Activated T-cell treated with anti-CD3 and anti-CD28 coated beads, Interleukin-2, amount 50 U/mL, for 48 hours (primary cell): Measurements from ENCODE around the gene FNBP1L.

Source experiments
- DNase-seq, 2 experiments: peaks; one replicate each; pipeline ENCODE4 v3.0.0-alpha.2; 2020

Gene FNBP1L

DNA sequence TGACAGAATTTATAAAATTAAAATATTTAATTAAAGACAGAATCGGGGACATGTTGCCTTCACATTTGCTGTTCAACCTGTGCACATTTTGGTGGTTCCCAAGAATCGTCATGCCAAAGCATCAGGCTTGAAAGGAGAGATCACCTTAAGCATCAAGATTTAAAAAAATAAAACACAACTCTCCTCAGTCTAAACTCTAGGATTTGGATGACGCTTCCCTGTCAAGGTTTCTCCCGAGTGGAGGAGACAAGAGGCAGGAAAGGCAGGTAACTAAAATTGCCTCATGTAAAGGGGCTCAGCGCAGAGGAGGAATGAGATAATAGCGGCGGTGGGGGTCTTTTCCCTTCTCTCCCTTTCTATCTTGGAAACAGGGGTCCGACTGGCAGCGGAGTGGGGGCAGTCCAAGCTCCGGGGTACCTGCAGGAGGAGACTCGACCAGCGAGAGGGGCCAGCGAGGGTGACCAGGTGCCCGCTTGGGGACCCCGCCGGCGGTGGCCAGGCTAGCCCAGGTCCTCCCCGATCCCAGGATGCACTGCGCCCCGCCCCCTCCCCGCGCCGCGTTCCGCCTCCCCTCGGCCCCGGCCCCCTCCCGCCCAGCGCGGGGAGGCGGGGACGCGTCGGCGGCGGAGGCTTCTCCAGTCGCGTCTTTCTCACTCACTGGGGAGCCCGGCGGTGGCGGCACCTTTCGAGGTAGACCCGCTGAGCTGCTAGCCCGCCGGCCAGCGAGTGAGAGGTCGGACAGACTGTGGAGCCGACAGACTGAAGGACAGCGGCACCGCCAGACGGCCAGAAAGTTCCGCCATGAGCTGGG is at the start of gene FNBP1L:
TSS of gene FNBP1L (plus strand) at position 638 of the 811 bp plus-strand sequence. CDS start at position 802, 164 bp downstream.
- peak; percentile 72 to 75 for DNase-seq

DNA sequence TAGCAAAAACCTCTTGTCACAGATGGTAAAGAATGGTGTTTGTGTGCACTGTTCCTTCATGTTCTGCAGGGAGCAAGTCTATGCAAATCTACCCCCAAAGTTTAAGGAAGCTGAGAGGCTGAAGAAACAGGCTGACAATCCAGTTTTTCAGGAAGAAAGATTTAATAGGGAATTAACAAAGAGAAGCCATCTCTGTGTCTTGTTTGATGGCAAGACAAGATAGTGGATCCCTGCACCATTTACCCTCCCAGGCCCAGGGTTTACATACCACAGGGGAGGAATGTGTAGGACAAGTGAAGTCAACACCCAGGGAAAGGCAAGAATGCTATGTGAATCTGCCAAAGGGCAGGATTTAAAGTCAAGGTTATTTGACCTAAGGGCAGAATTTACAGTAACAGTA is 48.1 kb upstream of the FNBP1L start:
- no peak for DNase-seq

DNA sequence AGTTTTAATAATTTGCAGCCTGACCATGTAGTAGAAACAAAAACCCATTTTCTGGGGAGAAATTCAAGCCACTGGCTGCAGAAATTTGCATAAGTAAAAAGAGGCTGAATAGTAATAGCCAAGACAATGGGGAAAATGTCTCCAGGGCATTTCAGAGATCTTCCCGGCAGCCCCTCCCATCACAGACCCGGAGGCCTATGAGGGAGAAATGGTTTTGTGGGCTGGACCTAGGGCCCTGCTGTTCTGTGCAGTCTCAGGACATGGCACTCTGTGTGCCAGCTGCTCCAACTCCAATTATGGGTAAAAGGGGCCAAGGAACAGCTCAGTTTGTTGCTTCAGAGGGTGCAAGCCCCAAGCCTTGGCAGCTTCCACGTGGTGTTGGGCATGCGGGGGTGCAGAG is 39.7 kb upstream of the FNBP1L start:
- DNase-seq: no peak

DNA sequence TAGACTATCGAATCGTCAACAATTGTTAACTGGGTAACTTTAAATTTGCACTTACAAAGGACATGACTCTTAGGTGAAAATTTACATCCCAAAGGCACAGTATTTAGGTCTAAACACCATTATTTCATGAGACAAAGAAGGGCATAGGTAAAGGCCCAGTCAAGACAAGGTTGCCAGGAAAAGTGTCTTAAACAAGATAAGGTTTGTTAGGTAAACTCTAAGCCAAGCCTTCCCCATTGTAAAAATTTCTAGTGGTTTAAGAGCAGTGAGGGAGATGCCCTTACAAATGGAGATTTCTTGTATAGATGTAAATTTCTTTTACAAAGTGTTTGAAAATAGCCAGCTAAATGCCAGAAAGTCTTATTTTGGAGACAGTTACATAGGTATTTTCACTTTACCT is 36.9 kb upstream of the FNBP1L start:
- DNase-seq: no peak

DNA sequence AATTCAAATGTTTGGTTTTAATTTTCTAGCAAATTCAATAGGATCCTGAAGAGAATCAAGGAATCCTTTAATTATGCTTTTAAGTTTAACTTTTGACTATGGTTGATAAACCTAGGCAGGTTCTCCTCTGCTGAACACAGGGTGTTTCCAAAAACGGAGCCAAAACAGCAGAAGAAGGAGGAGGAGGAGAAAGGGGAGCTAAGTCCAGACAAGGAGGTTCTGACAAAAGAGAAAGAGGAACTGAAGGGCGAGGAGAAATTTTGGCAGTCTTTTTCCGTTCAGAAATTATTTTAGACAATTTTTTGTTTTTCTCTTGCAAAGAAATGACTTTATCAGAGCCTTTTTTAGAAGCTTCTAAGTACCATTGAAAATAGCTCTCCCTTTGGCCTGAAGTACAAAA is 33.2 kb upstream of the FNBP1L start:
- no peak for DNase-seq

DNA sequence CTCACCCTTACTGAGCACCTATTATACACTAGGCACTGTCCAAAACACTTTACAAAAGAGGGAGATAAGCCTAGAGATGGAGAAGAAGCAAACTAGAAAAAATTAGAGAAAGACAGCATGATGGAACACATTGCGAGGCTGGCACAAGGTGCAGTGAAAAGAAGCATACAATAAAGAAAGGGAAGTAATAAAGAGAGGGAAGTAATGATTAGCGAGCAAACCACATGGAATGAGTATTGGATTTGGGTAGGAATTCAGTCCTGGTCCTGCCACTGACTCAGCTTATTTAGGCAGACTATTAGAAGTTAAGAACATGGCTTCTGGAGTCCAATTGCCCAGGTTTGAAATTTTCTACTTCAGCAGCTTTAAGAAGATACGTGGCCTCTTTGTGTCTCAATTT is 32.6 kb upstream of the FNBP1L start:
- no peak for DNase-seq

DNA sequence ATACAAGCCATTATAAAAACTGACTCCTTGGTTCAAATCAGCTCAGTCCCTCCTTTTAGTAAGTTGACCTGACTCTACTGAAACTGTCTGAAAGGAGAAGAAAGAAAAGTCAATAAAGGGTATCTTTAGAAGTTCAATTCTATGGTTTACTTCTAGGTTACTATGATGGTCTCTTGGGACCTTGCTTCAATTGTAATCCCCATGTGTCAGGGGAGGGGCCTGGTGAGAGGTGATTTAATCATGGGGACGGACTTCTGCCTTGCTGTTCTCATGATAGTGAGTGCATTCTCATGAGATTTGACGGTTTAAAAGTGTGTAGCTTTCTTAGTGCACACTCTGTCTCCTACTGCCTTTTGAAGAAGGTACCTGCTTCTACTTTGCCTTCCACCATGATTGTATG is 31.7 kb upstream of the FNBP1L start:
- DNase-seq: no peak

DNA sequence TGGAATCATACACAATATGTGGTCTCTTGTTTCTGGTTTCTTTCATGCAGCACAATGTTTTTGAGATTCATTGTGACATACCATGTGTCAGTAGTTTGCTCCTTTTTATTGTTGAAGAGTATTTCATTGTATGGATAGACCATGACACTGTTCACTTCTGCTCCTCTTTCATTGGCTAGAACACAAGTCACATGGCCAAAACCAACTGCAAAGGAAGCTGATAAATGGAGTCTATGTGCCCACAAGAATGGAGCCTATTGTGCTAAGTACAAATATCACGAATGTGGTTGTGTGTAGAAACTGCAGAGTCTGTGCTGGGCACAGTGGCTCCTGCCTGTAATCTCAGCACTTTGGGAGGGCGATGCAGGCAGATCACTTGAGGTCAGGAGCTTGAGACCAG is 28.6 kb upstream of the FNBP1L start:
- DNase-seq: no peak

DNA sequence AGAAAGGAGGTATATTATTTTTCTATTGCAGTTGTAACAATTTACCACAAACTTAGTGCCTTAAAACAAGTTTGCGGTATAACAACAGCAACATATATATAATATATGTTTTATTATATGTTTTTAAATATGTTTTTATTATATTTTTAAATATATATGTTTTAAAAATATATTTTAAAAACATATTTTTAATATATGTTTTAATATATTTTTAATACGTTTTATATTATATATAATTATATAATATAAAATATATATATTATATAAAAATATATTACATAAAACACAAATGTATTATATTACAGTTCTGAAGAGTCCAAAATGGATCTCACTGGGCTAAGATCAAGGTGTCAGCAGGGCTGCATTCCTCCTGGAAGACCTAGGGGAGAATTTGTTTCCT is 27.5 kb upstream of the FNBP1L start:
- DNase-seq: no peak

DNA sequence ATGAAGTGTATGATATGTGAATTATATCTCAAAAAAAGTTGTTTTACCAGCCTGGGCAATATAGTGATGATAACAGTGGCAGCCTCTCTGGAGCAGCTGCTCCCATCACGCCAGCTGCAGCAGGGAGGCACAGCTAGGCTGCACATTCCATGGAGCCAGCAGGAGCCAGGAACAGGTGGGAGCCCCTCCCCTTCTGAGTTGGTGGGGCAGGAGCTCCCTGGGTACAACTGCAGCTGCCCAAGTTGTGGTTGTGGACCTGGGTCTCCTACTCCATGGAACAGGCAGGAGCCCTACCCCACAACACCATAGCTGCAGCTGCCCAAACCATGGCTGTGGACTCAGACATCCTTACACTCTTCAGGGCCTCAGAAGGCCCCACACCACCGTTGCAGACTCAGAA is 21.7 kb upstream of the FNBP1L start:
- no peak for DNase-seq

DNA sequence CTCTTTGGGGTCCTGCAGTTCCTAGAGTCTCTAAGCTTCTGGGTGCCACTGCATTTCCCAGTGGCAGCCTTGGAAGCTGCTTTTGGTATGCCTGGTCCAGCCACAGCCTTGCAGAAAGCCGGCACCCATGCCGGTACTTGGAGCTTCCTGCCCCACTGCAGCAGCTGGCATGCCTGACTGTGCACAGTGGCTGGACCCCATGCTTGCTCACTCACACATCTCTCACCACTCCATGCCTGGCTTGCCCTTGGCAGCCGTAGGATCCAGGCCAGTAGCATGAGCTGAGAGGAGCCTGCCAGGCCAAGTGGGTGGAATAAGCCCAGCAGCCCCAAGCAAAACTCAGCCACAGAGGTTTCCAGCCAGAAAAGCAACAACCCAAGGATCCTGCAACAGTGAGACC is 20.3 kb upstream of the FNBP1L start:
- DNase-seq: no peak

DNA sequence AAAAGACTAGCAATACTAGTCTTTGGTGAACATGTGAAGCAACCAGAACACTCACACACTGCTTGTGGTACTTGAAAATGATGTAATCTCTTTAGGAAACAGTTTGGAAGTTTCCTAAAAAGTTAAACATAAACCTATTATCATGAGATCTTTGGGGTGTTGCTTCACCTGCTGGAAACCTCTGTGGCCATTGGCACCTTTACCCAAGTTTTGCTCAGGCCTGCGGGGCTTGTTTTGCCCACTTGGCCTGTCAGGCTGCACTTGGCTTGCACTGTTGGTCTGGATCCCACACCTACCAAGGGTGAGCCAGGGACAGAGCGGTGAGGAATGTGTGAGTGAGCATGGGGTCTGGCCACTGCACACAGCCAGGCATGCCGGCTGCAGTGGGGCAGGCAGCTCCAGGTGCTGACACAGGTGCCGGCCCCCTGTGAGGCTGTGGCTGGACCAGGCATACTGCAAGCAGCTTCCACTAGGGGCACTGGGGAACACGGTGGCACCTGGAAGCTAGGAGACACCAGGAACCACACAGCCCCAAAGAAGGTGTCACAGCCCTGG is 14.4 kb upstream of the FNBP1L start:
- DNase-seq: no peak

DNA sequence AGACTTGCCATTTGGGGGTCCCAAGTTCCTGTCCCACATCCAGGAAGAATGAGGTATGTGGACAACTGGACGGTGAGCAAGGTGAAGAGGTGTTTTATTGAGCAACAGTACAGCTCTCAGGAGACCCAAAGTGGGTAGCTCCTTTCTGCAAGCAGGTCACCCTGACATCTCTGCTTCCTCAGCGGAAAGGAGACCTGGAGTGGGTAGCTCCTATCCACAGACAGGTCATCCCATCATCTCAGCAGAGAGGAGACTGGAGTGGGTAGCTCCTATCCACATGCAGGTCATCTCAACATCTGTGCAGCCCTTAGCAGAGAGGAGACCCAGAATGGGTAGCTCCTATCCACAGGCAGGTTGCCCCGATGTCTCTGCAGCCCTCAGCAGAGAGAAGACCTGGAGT is 13.8 kb upstream of the FNBP1L start:
- DNase-seq: no peak

DNA sequence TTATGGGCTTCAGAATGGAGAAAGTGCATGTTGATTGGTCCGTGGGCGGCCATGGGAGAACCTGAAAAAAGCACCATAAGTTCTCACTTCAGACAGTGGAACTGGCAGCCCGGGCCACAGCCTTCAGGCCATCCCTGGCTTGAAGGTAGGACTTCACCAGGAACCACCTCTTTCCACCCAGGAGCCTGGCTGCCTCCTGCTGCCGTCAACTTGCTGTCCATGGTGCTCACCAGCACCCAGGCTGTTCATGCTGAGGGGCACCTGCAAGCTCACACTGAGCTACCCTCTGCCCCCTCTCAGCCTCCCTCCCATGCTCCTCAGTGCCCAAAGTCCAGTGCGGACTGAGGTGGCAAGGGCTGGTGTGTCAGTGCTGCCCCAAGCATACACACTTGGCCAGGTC is 12.9 kb upstream of the FNBP1L start:
- DNase-seq: no peak

DNA sequence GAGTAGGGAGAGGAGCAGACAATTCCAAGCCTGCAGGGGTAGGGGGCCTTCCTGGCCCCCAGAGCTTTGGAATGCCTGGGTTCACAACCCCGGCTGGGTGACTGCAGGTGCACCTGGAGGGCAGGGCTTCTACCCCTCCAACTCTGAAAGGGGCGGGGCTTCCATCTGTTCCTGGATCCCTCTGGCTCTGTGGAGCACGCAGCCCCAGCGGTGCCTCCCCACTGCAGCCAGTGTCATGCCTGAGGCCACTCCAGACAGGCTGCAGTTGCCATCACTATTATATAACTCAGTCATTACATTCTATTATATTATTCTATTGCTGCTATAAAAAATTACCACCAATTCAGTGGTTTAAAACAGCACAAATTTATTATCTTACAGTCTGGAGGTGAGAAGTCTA is 12.5 kb upstream of the FNBP1L start:
- no peak for DNase-seq

DNA sequence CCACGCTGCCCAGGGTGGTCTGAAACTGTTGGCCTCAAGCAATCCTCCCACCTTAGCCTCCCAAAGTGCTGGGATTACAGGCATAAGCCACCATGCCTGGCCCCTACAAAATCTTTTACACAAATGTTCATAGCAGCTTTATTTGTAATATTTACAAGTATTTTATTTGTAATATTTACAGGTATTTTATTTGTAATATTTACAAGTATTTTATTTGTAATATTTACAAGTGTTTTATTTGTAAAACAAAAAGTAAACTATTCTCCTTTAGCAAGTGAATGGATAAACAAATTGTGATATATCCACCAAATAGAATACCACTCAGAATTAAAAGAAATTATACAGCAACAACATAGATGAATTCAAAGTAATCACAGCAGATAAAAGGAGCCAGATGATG is 11.4 kb upstream of the FNBP1L start:
- DNase-seq: no peak

DNA sequence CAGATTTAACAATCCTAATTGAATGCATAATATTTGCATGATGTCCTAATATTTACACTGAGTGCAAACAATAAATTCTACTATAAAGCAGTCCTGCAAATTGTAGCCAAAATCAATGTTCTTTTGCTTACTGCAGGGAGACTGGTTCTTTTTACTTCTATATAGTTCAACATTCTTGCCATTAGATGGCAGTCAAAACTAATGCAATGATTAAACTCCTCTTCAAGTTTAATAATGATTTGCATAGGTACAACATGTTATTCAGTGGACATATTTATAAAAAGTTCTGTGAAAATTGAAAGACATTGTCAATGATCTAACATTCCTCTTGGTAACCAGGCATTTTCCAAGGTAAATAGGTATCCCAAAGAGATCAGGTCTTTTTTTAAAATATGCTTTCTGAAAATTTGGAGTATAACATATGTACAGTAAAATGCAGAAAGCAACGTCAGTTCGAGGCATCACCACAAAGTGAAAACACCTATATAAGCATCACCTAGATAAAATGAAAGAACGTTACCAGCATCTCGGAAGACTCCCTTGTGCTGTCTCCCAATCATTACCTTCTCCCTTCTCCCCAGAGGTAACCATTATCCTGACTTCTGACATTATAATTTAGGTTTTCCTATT is 9.8 kb upstream of the FNBP1L start:
- DNase-seq: no peak

DNA sequence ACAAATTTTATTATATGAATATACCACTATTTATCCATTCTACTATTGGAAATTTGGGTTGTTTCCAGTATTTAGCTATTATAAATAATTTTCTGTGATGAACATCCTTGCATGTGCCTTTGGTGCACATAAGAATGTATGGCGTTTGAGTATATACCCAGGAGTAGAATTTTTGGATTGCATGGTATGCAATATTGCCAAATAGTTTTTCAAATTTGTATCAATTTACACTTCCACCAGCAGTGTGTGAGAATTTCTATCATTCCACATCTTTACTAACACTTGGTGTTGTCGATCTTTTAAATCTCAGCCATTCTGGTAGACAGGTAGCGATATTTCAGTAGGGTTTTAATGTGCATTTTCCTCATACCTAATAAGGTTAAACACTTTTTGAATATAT is 9.2 kb upstream of the FNBP1L start:
- DNase-seq: no peak

DNA sequence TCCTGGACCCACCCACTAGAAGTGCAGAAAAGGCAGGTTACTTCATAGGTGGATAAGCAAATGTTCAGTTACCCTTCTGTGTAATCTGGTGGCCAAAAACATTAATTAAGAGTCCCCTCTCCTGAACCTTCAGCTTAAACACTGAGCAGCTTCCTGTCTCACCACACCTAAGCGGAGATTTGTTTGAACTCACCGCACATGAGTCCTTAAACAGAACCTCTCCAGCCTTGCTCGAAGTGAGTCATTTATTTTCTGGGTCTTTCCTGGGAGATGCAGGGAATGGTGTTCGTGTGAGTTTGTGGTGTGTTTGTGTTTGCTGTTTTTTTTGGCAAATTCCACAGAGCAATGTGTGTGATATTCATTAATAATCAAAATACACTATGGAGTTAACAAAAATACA is 7.6 kb upstream of the FNBP1L start:
- no peak for DNase-seq

DNA sequence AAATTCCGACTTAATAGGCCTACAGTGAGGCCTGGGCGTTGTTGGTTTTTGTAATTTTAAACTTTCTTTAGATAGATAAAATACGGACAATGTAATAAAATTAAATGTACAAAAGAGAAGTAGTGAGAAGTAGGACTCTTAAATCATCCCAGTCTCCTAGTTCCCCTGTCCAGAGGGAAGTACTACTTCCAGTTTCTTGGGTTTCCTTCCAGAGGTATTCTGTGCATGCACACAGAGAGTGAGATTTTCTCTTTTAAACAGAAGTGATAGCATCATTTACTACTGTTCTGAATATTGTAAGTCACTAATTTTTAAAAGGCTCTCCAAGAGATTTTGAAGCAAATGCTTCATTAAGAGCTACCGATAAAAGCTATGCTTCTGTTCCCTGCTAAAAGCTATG is 7.2 kb upstream of the FNBP1L start:
- DNase-seq: no peak

DNA sequence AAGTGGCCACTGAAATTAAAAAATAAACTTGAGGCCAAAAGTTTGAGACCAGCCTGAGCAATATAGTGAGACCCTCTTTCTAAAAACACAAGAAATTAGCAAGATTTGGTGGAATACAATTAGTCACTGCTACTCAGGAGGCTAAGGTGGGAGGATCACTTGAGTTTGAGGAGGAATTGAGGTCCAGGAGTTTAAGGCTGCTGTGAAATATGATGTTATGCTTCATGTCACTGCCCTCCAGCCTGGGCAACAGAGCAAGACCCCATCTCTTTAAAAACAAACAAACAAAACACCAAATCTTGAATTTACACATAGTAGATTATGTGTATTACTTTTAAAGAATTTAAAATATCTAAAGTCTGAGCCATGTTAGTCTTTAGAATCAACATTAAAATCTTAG is 6.3 kb upstream of the FNBP1L start:
- no peak for DNase-seq

DNA sequence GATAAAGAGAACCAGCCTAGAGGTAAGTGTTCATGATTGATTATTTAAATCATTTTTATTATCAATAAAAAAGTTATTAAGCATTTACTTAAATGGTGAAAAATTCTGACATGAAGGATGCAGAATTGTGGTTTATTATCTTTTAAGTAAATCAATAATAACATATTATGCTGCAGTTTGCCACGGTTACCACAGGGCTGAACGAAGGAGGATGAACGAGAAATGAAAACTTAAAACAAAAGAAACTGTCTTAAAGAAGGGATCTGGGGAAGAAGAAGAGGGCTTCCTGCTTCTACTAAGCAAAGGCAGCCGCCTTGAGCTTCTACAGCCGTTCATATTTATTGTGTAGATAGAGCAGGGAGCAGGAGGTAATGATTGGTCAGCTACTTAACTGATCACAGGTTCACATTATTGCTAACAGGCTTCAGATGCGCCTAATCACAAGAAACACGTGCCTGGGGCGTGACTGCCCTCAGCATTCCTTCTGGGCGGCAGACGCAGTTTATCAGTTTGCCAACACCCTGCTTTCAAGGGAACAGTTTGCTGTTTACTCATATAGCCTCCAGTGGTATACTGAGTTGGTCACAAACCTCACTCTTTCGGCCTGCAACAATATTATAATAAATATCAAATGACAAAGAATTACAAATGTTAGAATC is 5.8 kb upstream of the FNBP1L start:
- DNase-seq: no peak

DNA sequence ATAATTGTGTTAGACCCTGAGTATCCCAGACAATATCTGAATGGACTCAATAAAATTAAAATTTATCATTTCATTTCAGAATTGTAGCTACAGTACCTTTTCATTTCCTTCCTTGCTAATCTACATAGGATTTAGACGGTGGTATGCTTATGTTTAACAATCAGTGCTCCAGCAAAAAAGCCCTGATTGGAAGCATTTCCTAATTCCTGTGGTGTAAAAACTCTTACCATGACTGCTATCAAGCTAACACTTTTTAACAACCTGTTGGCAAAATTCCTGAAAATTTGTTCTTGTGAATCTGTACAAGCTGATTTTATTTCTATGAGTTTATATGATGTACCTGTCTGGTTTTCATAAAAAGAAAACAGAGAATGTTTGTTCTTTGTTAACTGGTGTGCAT is 5.2 kb upstream of the FNBP1L start:
- no peak for DNase-seq

DNA sequence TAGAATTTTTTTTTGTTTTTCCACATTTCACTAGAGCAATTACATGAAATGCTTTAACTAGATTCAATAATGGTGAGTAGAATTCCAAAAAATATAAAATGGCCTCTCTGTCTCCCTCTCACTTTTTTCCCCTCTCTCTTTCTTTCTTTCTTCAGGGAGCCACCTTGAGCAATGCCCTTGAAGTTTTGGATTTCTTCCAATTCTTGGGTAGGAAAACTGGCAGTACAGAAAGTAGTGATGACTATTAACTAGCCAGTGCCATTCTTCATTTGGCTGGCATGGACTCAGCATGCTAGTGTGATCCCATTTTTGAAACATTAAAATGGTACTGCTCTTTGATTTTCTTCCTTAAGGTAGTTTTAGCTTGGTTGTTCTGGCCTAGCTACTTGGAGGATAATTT is 4.5 kb upstream of the FNBP1L start:
- DNase-seq: no peak
